Muscle layer of duodenum (tissue), 2 donors: ENCODE data around the gene ENTPD2.
"Not testable (repeated sequence)": the region's sequence is repeated elsewhere in the genome, so short reads cannot be mapped to it uniquely, and the experiment has no call there.

Source experiments
- H3K27ac ChIP-seq: one replicate; pipeline ENCODE4 v1.7.0; 2013; ENCODE audit warnings: mild to moderate bottlenecking, low read length
- H3K27me3 ChIP-seq: one replicate; pipeline ENCODE4 v1.7.0; 2013; ENCODE audit warnings: low read depth, mild to moderate bottlenecking, control low read depth, low read length
- H3K36me3 ChIP-seq, 2 donors: one replicate each; pipeline ENCODE4 v1.7.0; 2013; ENCODE audit warnings: low read length in 2 of 2, control low read depth in 1 of 2, mild to moderate bottlenecking in 1 of 2; ENCODE audit not compliant: insufficient read depth in 2 of 2, control insufficient read depth in 1 of 2
- H3K4me1 ChIP-seq, 2 donors: one replicate each; pipeline ENCODE4 v1.7.0; 2013; ENCODE audit warnings: low read length in 2 of 2, mild to moderate bottlenecking in 2 of 2, control low read depth in 1 of 2, moderate library complexity in 1 of 2; ENCODE audit not compliant: insufficient read depth in 2 of 2, control insufficient read depth in 1 of 2
- H3K4me3 ChIP-seq, 2 donors: one replicate each; pipeline ENCODE4 v1.7.0; 2013; ENCODE audit warnings: low read length in 2 of 2, low read depth in 1 of 2, mild to moderate bottlenecking in 1 of 2
- H3K9me3 ChIP-seq, 2 donors: one replicate each; pipeline ENCODE4 v1.7.0; 2013; ENCODE audit warnings: low read length in 2 of 2, control low read depth in 1 of 2, mild to moderate bottlenecking in 1 of 2; ENCODE audit not compliant: control insufficient read depth in 1 of 2
- donor health status: healthy.

Gene ENTPD2

GRCh38 chr9:137068539-137069507, 15.0 kb upstream of the ENTPD2 start:
- no peak overlapping the region for H3K4me3 ChIP-seq
- no peaks in the 10 kb centered on the region for H3K27me3 ChIP-seq
- no peaks in the 10 kb centered on the region for H3K36me3 ChIP-seq
- no peaks in the 10 kb centered on the region for H3K9me3 ChIP-seq
- H3K27ac ChIP-seq: no peak overlapping the region
- peaks cover 4 to 22% of the 10 kb centered on the region in 2 donors for H3K4me1 ChIP-seq

- no peak overlapping the region for H3K4me3 ChIP-seq
- H3K36me3 ChIP-seq: no peaks in the 10 kb centered on the region
- H3K27ac ChIP-seq: no peak overlapping the region
- no peaks in the 10 kb centered on the region for H3K9me3 ChIP-seq
- H3K27me3 ChIP-seq: no peaks in the 10 kb centered on the region
- H3K4me1 ChIP-seq: peaks cover 4 to 23% of the 10 kb centered on the region in 2 donors
Observed at GRCh38 chr9:137067860-137068538, 14.1 kb upstream of the ENTPD2 start.

GRCh38 chr9:137066096-137066861, 12.4 kb upstream of the ENTPD2 start:
- H3K36me3 ChIP-seq: no peaks in the 10 kb centered on the region
- H3K4me1 ChIP-seq: peaks cover 3 to 18% of the 10 kb centered on the region in 2 donors
- H3K27ac ChIP-seq: no peak overlapping the region
- H3K4me3 ChIP-seq: no peak overlapping the region
- no peaks in the 10 kb centered on the region for H3K27me3 ChIP-seq
- H3K9me3 ChIP-seq: no peaks in the 10 kb centered on the region

GRCh38 chr9:137065336-137065967, 11.6 kb upstream of the ENTPD2 start:
- Histone ChIP-seq H3K9me3 (no peaks in the 10 kb centered on the region), H3K4me3 (no peak overlapping the region), H3K27me3 (no peaks in the 10 kb centered on the region), H3K36me3 (no peaks in the 10 kb centered on the region), H3K27ac (no peak overlapping the region), H3K4me1 (peaks cover 0 to 11% of the 10 kb centered on the region in 2 donors)

- no peaks in the 10 kb centered on the region for H3K27me3 ChIP-seq
- no peak overlapping the region for H3K27ac ChIP-seq
- no peak overlapping the region for H3K4me3 ChIP-seq
- peaks cover 0 to 11% of the 10 kb centered on the region in 2 donors for H3K4me1 ChIP-seq
- no peaks in the 10 kb centered on the region for H3K9me3 ChIP-seq
- no peaks in the 10 kb centered on the region for H3K36me3 ChIP-seq
Observed at GRCh38 chr9:137064880-137065164, 11.0 kb upstream of the ENTPD2 start.

- no peak overlapping the region for H3K4me3 ChIP-seq
- no peaks in the 10 kb centered on the region for H3K27me3 ChIP-seq
Observed at GRCh38 chr9:137064027-137064879, 10.4 kb upstream of the ENTPD2 start.

GRCh38 chr9:137063311-137064026, 9.6 kb upstream of the ENTPD2 start:
- no peak overlapping the region for H3K4me3 ChIP-seq
- no peaks in the 10 kb centered on the region for H3K27me3 ChIP-seq
- no peaks in the 10 kb centered on the region for H3K36me3 ChIP-seq
- no peaks in the 10 kb centered on the region for H3K9me3 ChIP-seq
- H3K4me1 ChIP-seq: peaks cover 0 to 6% of the 10 kb centered on the region in 2 donors
- H3K27ac ChIP-seq: no peak overlapping the region

More at GRCh38 chr9:137064027-137064879, 10.4 kb upstream of the ENTPD2 start:
- Histone ChIP-seq H3K27ac (no peak overlapping the region), H3K36me3 (no peaks in the 10 kb centered on the region), H3K4me1 (peaks cover 0 to 6% of the 10 kb centered on the region in 2 donors), H3K9me3 (no peaks in the 10 kb centered on the region)

- not testable (repeated sequence) for H3K4me1 ChIP-seq, H3K9me3 ChIP-seq, H3K4me3 ChIP-seq, H3K27ac ChIP-seq, H3K36me3 ChIP-seq, H3K27me3 ChIP-seq
Observed at GRCh38 chr9:137062798-137063197, 8.9 kb upstream of the ENTPD2 start.

GRCh38 chr9:137062384-137062783, 8.5 kb upstream of the ENTPD2 start:
- H3K4me3 ChIP-seq: no peak overlapping the region
- H3K27ac ChIP-seq: no peak overlapping the region
- no peaks in the 10 kb centered on the region for H3K36me3 ChIP-seq
- H3K9me3 ChIP-seq: no peaks in the 10 kb centered on the region
- H3K27me3 ChIP-seq: no peaks in the 10 kb centered on the region
- H3K4me1 ChIP-seq: peaks cover 0 to 6% of the 10 kb centered on the region in 2 donors
